Hepatocyte (in vitro differentiated cells): ENCODE results near the gene MAN1C1.
A peak's percentile ranks its signal among the peaks of the same experiment; 100 is the strongest.

Source experiments
- CTCF ChIP-seq: fragments of 200-600 bp; sonication (generic); IDR thresholded peaks from 2 replicates; pipeline ENCODE4 v1.5.1; 2016; ENCODE audit warnings: antibody characterized with exemption, mild to moderate bottlenecking; ENCODE audit not compliant: poor library complexity
- EZH2 ChIP-seq: fragments of 200-600 bp; sonication (generic); IDR thresholded peaks from 2 replicates; pipeline ENCODE4 v1.6.1; 2016; ENCODE audit warnings: antibody characterized with exemption, mild to moderate bottlenecking, borderline replicate concordance

GRCh38 chr1:25695090-25695770, 78.6 kb downstream of the MAN1C1 start:
- TF ChIP-seq CTCF = peak; percentile 24
- no peak for TF ChIP-seq EZH2
